ENCODE data around the gene CLCN3. TPM values are rescaled to one million over a fixed set of nuclear protein-coding genes. Genes with fewer than 3 reads are reported as not detected.

CLCN3 gene
- polyA plus RNA-seq, 2 donors: 18.8 to 22.3 TPM

DNA sequence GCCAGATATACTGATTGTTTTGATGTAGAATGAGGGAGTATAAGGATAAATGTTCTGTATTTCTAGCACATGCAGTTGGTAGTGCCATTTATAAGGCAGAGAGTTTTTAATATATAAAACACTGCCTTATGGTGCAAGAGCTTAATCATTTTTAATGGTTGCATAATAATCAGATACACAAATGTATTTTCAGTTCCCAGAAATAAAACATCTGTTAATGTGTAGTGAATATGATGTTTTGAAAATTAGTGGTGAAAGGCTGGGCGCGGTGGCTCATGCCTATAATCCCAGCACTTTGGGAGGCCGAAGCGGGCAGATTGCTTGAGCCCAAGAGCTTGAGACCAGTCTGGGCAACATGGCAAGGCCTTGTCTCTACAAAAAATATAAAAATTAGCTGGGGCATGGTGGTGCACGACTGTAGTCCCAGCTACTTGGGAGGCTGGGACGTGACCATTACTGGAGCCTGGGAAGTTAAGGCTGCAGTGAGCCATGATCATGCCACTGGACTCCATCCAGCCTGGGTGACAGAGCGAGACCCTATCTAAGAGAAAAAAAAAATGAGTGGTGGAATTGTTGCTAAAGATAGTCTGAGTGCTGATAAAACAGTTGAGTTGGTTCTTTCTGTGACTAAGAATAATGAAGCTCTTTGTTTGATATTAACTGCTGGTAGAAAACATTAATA, 29.3 kb downstream of the CLCN3 start:
- WGBS, 2 donors: 73 to 89% methylated on average over 7 of the region's 7 CpGs
- Histone ChIP-seq H3K27me3 (ENCODE audit: control insufficient read depth in 1 of 2, insufficient read depth in 2 of 2, low read length in 2 of 2) (no peaks in the 10 kb centered on the region), H3K9me3 (ENCODE audit: control insufficient read depth in 2 of 2, insufficient read depth in 1 of 2, low read depth in 1 of 2, low read length in 1 of 2) (no peaks in the 10 kb centered on the region), H3K4me1 (ENCODE audit: control insufficient read depth in 2 of 2, insufficient read depth in 2 of 2, low read length in 1 of 2) (no peaks in the 10 kb centered on the region), H3K27ac (ENCODE audit: low read depth in 2 of 2, low read length in 1 of 2) (no peak overlapping the region), H3K4me3 (ENCODE audit: low read depth in 1 of 2, low read length in 2 of 2) (no peak overlapping the region), H3K36me3 (ENCODE audit: control insufficient read depth in 2 of 2, insufficient read depth in 2 of 2, low read length in 1 of 2) (no peaks in the 10 kb centered on the region)

DNA sequence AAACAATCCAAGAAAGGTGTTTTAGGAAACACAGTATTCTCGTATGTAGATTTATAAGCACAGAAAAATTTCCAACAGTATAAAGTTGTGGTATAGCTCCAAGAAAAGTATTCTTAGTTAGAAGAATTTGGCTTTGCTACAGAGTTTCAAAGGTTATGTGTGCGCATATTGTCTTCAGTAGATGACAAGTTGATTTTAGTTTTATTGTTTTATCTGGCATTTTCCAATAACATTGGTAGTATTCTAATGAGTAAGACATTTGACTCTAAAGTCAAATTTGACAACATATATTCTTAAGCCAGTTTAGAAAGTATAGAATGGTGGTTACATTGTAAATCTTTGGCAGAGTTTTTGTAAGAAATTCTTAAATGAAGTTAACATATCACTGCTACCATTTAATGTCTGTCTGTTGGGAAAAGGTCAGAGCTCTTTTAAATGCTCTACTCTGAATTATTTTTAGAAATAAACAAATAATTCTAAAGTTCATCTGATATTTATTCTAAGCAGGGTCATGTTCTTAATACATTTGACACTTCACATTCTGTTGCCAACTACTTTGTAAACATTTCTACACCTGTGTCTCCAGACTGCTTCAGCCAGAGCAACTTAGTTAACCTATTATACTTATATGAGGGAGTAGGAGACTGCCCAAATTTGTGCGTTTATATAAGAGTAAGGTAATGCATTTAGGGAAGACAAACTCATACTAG, 30.0 kb downstream of the CLCN3 start:
- Histone ChIP-seq H3K27ac (ENCODE audit: low read depth in 2 of 2, low read length in 1 of 2) (no peak overlapping the region), H3K4me1 (ENCODE audit: control insufficient read depth in 2 of 2, insufficient read depth in 2 of 2, low read length in 1 of 2) (no peaks in the 10 kb centered on the region), H3K9me3 (ENCODE audit: control insufficient read depth in 2 of 2, insufficient read depth in 1 of 2, low read depth in 1 of 2, low read length in 1 of 2) (no peaks in the 10 kb centered on the region), H3K27me3 (ENCODE audit: control insufficient read depth in 1 of 2, insufficient read depth in 2 of 2, low read length in 2 of 2) (no peaks in the 10 kb centered on the region), H3K36me3 (ENCODE audit: control insufficient read depth in 2 of 2, insufficient read depth in 2 of 2, low read length in 1 of 2) (no peaks in the 10 kb centered on the region), H3K4me3 (ENCODE audit: low read depth in 1 of 2, low read length in 2 of 2) (no peak overlapping the region)
- WGBS, 2 donors: 65 to 72% methylated on average over 3 of the region's 3 CpGs

DNA sequence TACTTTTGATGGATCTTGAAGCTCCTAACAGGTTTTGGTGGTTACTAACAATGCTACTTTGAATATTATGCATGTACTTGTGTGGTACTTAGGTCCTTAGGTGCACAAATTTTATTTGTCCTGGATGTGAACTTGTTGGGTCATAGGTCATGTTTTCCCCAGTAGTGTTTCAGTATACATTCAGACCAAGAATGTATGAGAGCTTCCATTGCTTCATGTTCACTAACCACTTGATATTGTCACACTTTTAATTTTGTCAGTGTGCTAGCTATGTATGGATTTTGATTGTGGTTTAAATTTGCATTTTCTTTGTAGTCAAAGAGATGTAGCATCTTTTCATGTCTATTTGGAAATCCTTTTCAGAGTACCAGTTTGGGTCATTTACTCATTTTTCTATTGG, 32.2 kb downstream of the CLCN3 start:
- Histone ChIP-seq H3K4me1 (ENCODE audit: control insufficient read depth in 2 of 2, insufficient read depth in 2 of 2, low read length in 1 of 2) (no peaks in the 10 kb centered on the region), H3K36me3 (ENCODE audit: control insufficient read depth in 2 of 2, insufficient read depth in 2 of 2, low read length in 1 of 2) (no peaks in the 10 kb centered on the region), H3K27me3 (ENCODE audit: control insufficient read depth in 1 of 2, insufficient read depth in 2 of 2, low read length in 2 of 2) (no peaks in the 10 kb centered on the region), H3K4me3 (ENCODE audit: low read depth in 1 of 2, low read length in 2 of 2) (no peak overlapping the region), H3K27ac (ENCODE audit: low read depth in 2 of 2, low read length in 1 of 2) (no peak overlapping the region), H3K9me3 (ENCODE audit: control insufficient read depth in 2 of 2, insufficient read depth in 1 of 2, low read depth in 1 of 2, low read length in 1 of 2) (no peaks in the 10 kb centered on the region)

DNA sequence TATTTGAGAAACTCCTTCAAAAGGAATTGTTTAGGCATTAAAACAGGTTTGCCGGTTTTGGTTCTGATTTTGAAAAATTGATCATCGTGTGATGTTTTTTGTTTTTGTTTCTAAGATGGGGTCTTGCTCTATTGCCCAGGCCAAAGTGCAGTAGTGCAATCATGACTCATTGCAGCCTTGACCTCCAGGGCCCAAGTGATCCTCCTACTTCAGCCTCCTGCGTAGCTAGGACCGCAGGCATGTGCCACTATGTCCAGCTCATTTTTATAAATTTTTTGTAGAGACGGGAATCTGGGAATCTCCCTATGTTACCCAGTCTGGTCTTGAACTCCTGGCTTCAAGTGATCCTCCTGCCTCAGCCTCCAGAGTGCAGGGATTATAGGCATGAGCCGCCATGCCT, 35.0 kb downstream of the CLCN3 start:
- no peaks in the 10 kb centered on the region for H3K9me3 ChIP-seq (ENCODE audit: control insufficient read depth in 2 of 2, insufficient read depth in 1 of 2, low read depth in 1 of 2, low read length in 1 of 2)
- H3K27ac ChIP-seq (ENCODE audit: low read depth in 2 of 2, low read length in 1 of 2): no peak overlapping the region
- no peaks in the 10 kb centered on the region for H3K27me3 ChIP-seq (ENCODE audit: control insufficient read depth in 1 of 2, insufficient read depth in 2 of 2, low read length in 2 of 2)
- 93 to 97% methylated on average over 6 of the region's 6 CpGs for WGBS, 2 donors
- no peaks in the 10 kb centered on the region for H3K4me1 ChIP-seq (ENCODE audit: control insufficient read depth in 2 of 2, insufficient read depth in 2 of 2, low read length in 1 of 2)
- no peaks in the 10 kb centered on the region for H3K36me3 ChIP-seq (ENCODE audit: control insufficient read depth in 2 of 2, insufficient read depth in 2 of 2, low read length in 1 of 2)
- no peak overlapping the region for H3K4me3 ChIP-seq (ENCODE audit: low read depth in 1 of 2, low read length in 2 of 2)

DNA sequence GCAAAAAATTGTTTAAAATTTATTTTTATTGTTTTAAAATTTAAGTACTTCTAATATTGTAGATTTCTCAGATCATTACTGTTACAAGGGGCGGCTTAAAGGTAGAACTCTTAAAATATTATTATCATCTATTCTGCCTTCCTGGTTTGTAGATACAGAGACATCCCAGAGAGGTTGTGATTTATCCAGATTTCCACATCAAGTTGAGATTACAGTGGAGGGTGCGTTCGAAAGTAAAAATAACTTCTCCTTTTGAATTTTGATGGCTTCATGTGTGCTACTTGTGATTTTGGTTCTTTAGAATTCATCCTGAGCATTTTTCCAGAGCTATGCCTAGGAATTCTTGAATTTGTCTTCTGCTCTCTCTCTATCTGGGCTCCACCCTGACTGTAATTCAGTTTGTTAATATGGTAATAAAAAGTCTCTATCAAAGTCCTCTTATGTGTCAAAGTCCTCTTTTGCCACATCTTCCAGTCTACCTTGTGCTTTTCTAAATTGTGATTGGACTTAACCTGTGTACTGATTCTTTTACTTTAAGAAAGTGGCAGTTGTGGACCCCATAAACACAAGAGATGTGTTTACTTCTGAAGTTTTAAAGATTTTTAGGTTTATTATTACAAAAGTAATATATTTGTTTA, 37.2 kb downstream of the CLCN3 start:
- 81 to 93% methylated on average over 3 of the region's 3 CpGs for WGBS, 2 donors
- H3K36me3 ChIP-seq (ENCODE audit: control insufficient read depth in 2 of 2, insufficient read depth in 2 of 2, low read length in 1 of 2): no peaks in the 10 kb centered on the region
- H3K9me3 ChIP-seq (ENCODE audit: control insufficient read depth in 2 of 2, insufficient read depth in 1 of 2, low read depth in 1 of 2, low read length in 1 of 2): no peaks in the 10 kb centered on the region
- no peak overlapping the region for H3K27ac ChIP-seq (ENCODE audit: low read depth in 2 of 2, low read length in 1 of 2)
- no peak overlapping the region for H3K4me3 ChIP-seq (ENCODE audit: low read depth in 1 of 2, low read length in 2 of 2)
- no peaks in the 10 kb centered on the region for H3K27me3 ChIP-seq (ENCODE audit: control insufficient read depth in 1 of 2, insufficient read depth in 2 of 2, low read length in 2 of 2)
- H3K4me1 ChIP-seq (ENCODE audit: control insufficient read depth in 2 of 2, insufficient read depth in 2 of 2, low read length in 1 of 2): no peaks in the 10 kb centered on the region

DNA sequence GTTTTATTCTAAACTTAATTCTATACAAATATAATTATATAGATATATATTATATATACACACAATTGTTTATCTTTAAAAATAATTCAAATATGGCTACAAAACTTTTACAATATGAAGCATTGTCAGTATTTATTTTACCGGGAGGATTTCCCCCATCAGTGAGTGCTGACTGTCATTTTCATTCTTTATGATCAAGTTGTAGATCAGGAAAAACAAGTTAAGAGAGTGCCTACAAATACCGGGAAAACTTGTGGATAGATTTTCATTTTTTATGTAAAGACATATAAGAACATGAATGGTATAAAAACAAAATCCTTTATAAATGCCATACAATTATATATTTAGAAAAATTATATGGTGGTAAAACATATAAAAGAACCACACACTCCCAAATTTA, 37.8 kb downstream of the CLCN3 start:
- Histone ChIP-seq H3K36me3 (ENCODE audit: control insufficient read depth in 2 of 2, insufficient read depth in 2 of 2, low read length in 1 of 2) (no peaks in the 10 kb centered on the region), H3K9me3 (ENCODE audit: control insufficient read depth in 2 of 2, insufficient read depth in 1 of 2, low read depth in 1 of 2, low read length in 1 of 2) (no peaks in the 10 kb centered on the region), H3K4me3 (ENCODE audit: low read depth in 1 of 2, low read length in 2 of 2) (no peak overlapping the region), H3K4me1 (ENCODE audit: control insufficient read depth in 2 of 2, insufficient read depth in 2 of 2, low read length in 1 of 2) (no peaks in the 10 kb centered on the region), H3K27me3 (ENCODE audit: control insufficient read depth in 1 of 2, insufficient read depth in 2 of 2, low read length in 2 of 2) (no peaks in the 10 kb centered on the region), H3K27ac (ENCODE audit: low read depth in 2 of 2, low read length in 1 of 2) (no peak overlapping the region)
- 46 to 50% methylated on average over 2 of the region's 2 CpGs for WGBS, 2 donors

DNA sequence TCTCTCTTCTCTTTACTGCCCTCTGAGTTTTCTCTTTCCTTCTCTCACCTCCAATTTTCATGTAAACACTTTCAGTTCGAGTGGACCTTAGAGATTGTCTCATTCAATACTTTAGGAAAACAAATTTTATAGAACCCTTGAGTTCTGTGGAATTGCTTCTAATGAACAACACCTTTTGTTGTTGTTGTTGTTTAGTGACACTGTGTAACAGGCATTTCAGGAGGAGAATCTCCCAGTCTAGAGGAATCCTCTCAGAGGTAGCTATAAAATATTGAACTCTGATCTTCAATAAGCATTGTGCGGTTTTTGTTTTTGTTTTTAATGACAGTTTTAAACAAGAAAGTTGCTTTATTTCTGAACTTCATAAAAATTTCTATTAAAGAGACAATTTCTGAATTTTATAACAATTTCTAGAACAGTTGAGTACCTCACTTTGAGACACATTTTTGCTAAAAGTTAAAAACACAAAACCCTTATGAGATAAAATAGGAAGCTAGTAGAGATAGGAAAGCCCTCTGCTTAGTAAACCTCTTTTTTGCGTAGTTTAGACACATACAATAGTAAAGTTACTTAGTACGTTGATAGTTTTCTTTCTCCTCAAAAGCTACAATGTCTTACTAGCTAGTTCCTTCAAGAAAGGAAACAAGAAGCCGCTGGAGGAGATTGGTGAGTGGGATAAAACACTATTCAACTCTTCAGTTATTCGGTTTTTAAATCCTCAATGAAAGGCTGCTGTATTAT, 38.8 kb downstream of the CLCN3 start:
- Histone ChIP-seq H3K27me3 (ENCODE audit: control insufficient read depth in 1 of 2, insufficient read depth in 2 of 2, low read length in 2 of 2) (no peaks in the 10 kb centered on the region), H3K36me3 (ENCODE audit: control insufficient read depth in 2 of 2, insufficient read depth in 2 of 2, low read length in 1 of 2) (no peaks in the 10 kb centered on the region), H3K4me3 (ENCODE audit: low read depth in 1 of 2, low read length in 2 of 2) (no peak overlapping the region), H3K4me1 (ENCODE audit: control insufficient read depth in 2 of 2, insufficient read depth in 2 of 2, low read length in 1 of 2) (no peaks in the 10 kb centered on the region), H3K9me3 (ENCODE audit: control insufficient read depth in 2 of 2, insufficient read depth in 1 of 2, low read depth in 1 of 2, low read length in 1 of 2) (no peaks in the 10 kb centered on the region), H3K27ac (ENCODE audit: low read depth in 2 of 2, low read length in 1 of 2) (peak overlapping the region in 1 of 2 donors; percentile 54)
- WGBS, 2 donors: 60 to 73% methylated on average over 6 of the region's 6 CpGs

DNA sequence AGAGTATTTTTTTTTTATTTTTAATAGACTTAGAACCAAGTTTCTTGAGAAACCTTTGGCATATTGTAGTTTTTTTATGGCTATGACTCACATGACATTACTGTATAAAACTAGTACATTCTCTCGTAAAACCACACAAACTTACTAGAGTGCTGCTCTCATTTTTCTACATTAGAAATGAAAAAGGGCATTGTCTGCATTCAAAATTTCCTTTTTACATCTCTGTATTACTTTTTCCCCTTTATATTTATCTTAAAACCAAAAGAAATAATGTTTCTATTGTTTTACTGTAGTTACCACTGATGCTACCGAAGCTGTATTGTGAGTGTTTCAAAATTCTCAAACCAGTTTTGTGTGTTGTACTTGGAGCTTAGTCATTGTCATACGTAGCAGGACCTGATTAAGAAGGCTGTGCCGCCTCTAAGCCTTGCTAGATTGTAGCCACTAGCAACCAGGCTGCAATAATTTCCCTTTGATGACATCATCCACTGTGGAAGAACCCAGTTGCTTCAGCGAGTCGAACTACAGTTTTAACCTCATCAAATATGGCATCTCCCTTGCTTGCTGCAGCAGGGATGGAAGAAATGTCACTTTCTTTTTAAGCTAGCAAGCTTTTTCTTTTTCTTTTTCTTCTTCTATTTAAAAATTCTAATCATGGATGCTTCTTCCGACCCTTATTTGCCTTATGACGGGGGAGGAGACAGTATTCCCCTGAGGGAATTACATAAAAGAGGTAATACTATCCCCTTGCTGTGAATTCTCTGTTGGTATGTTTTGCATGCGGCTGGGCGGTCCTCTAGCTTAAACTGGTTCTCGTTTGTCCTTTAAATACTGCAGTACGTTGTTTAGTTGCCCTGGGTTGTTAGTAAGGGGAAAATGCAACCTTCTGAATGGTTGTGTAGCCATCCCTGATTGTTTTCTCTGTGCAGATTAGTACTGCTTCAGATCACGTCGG, 39.6 kb downstream of the CLCN3 start:
- no peaks in the 10 kb centered on the region for H3K27me3 ChIP-seq (ENCODE audit: control insufficient read depth in 1 of 2, insufficient read depth in 2 of 2, low read length in 2 of 2)
- H3K4me1 ChIP-seq (ENCODE audit: control insufficient read depth in 2 of 2, insufficient read depth in 2 of 2, low read length in 1 of 2): no peaks in the 10 kb centered on the region
- 10 to 11% methylated on average over 14 of the region's 14 CpGs for WGBS, 2 donors
- H3K27ac ChIP-seq (ENCODE audit: low read depth in 2 of 2, low read length in 1 of 2): peak overlapping the region; percentile 24 to 89
- no peaks in the 10 kb centered on the region for H3K36me3 ChIP-seq (ENCODE audit: control insufficient read depth in 2 of 2, insufficient read depth in 2 of 2, low read length in 1 of 2)
- peak overlapping the region; percentile 8 to 69 for H3K4me3 ChIP-seq (ENCODE audit: low read depth in 1 of 2, low read length in 2 of 2)
- H3K9me3 ChIP-seq (ENCODE audit: control insufficient read depth in 2 of 2, insufficient read depth in 1 of 2, low read depth in 1 of 2, low read length in 1 of 2): no peaks in the 10 kb centered on the region

DNA sequence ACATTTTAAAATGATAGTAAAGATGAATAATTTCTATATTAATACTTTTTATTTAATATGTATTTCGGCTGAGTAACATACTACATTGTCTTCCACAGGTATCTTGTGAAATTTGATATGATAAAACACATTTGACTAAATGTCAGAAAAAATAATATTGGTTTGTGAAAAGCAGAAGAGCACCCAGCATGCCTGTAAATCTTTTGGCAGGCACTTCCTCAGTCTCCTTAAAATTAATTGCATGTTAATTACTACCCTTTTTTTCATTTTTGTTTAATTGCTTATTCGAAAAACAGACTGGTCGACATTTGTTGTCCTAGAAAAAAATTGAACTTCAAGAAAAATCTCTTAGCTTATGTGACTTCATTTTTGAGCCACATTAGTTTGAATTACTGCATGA, 40.6 kb downstream of the CLCN3 start:
- H3K27me3 ChIP-seq (ENCODE audit: control insufficient read depth in 1 of 2, insufficient read depth in 2 of 2, low read length in 2 of 2): no peaks in the 10 kb centered on the region
- peak overlapping the region in 1 of 2 donors; percentile 69 for H3K4me3 ChIP-seq (ENCODE audit: low read depth in 1 of 2, low read length in 2 of 2)
- 50 to 67% methylated on average over 3 of the region's 3 CpGs for WGBS, 2 donors
- H3K4me1 ChIP-seq (ENCODE audit: control insufficient read depth in 2 of 2, insufficient read depth in 2 of 2, low read length in 1 of 2): no peaks in the 10 kb centered on the region
- H3K36me3 ChIP-seq (ENCODE audit: control insufficient read depth in 2 of 2, insufficient read depth in 2 of 2, low read length in 1 of 2): no peaks in the 10 kb centered on the region
- H3K9me3 ChIP-seq (ENCODE audit: control insufficient read depth in 2 of 2, insufficient read depth in 1 of 2, low read depth in 1 of 2, low read length in 1 of 2): no peaks in the 10 kb centered on the region
- H3K27ac ChIP-seq (ENCODE audit: low read depth in 2 of 2, low read length in 1 of 2): no peak overlapping the region
